ENCODE data around the gene TLR7. TPM values are rescaled to one million over a fixed set of nuclear protein-coding genes. Genes with fewer than 3 reads are reported as not detected.

The TLR7 gene
- total and polyA plus RNA-seq, 3 donors from 2014 or later = 0.08 to 1.3 (median 0.31) TPM

- 77 to 85% methylated on average over 2 to 4 of the region's 4 CpGs for WGBS, 2 donors
- intact Hi-C loops (cut with DNase I; ENCODE audit: low total_unique reads) = no loop called here
- no peak for TF ChIP-seq CTCF (IDR thresholded peaks at IDR 0.05)
- no peak for TF ChIP-seq POLR2A (IDR thresholded peaks at IDR 0.05)
- no peak for DNase-seq
- Histone ChIP-seq H3K27ac (no peak overlapping the region), H3K36me3 (ENCODE audit: low read depth, missing control alignments) (no peaks in the 10 kb centered on the region), H3K4me1 (no peaks in the 10 kb centered on the region), H3K4me3 (no peak overlapping the region), H3K9me3 (no peaks in the 10 kb centered on the region), H3K27me3 (no peaks in the 10 kb centered on the region)
Observed at GRCh38 chrX:12896935-12897334, 30.1 kb downstream of the TLR7 start.

DNA sequence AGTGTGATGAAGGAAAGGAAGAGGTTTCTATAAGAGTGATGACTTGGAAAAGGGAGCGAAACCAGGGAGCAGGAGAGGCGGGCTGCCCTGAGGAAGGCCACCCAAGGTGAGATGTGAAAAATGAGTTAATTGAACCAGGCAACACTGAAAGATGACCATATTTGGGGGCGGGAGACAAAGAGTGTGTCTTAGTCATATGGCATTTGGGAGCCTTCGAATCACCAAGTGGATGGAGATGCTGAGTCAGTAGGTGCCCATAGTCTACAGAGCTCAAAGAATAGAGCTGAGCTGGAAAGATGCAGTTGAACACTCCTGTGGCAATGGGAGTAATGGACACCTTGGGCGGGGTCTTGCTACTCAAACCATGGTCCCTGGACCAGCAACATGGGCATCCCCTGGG is 31.2 kb downstream of the TLR7 start:
- TF ChIP-seq POLR2A (IDR thresholded peaks at IDR 0.05) (no peak), CTCF (IDR thresholded peaks at IDR 0.05) (no peak)
- Histone ChIP-seq H3K4me3 (no peak overlapping the region), H3K36me3 (ENCODE audit: low read depth, missing control alignments) (no peaks in the 10 kb centered on the region), H3K4me1 (no peaks in the 10 kb centered on the region), H3K9me3 (no peaks in the 10 kb centered on the region), H3K27me3 (no peaks in the 10 kb centered on the region), H3K27ac (no peak overlapping the region)
- no peak for DNase-seq
- intact Hi-C loops (cut with DNase I; ENCODE audit: low total_unique reads) = no loop called here
- WGBS, 2 donors = 93 to 98% methylated on average over 4 to 5 of the region's 5 CpGs

DNA sequence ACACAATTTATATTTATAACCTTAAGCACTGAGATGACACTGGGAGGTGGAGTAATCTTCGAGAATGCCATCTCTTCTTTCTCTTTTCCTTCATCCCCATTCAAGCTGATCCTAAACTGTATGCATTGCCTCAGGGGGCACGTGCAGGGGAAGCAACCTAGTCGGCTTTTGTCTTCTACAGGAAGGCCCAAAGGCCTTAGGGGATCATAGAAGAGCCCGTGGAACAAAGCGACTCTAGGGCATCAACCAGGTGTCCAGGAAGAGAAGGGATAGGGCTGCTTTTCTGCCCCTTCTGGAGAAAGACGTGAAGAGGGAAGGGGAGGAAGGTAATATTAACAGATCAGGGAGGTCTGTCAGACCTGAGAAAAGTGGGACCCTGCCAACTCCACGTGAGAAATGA is 32.6 kb downstream of the TLR7 start:
- intact Hi-C loops (cut with DNase I; ENCODE audit: low total_unique reads) = no loop called here
- TF ChIP-seq POLR2A (IDR thresholded peaks at IDR 0.05) (no peak), CTCF (IDR thresholded peaks at IDR 0.05) (no peak)
- Histone ChIP-seq H3K4me3 (no peak overlapping the region), H3K9me3 (no peaks in the 10 kb centered on the region), H3K36me3 (ENCODE audit: low read depth, missing control alignments) (no peaks in the 10 kb centered on the region), H3K4me1 (no peaks in the 10 kb centered on the region), H3K27ac (no peak overlapping the region), H3K27me3 (no peaks in the 10 kb centered on the region)
- WGBS, 2 donors = 83 to 85% methylated on average over 4 to 7 of the region's 7 CpGs
- DNase-seq = no peak

DNA sequence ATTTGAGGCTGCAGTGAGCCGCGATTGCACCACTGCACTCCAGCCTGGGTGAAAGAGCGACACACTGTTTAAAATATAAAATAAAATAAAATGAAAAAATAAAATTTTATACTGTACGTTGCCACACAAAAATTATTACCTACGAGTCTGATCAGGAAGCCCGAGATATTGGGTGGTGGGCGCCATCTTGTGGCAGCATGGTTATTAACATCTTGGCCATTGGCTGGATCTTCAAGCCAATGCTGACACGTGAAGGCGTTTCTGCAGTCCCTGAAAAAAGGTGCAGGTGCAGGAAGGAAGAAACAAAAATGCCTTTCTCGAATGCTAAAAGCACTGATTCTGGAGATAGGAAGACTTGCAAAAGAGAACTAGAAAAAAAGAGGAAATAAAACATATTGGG is 34.6 kb downstream of the TLR7 start:
- Histone ChIP-seq H3K27me3 (no peaks in the 10 kb centered on the region), H3K9me3 (no peaks in the 10 kb centered on the region), H3K36me3 (ENCODE audit: low read depth, missing control alignments) (no peaks in the 10 kb centered on the region), H3K4me3 (no peak overlapping the region), H3K27ac (no peak overlapping the region), H3K4me1 (no peaks in the 10 kb centered on the region)
- TF ChIP-seq CTCF (IDR thresholded peaks at IDR 0.05) = peak; percentile 42 to 54 (median 43)
- no peak for TF ChIP-seq POLR2A (IDR thresholded peaks at IDR 0.05)
- WGBS, 2 donors = 2 to 7% methylated on average over 7 to 10 of the region's 10 CpGs
- DNase-seq = peak; percentile 69
- intact Hi-C loops (cut with DNase I; ENCODE audit: low total_unique reads) = no loop called here

- DNase-seq = peak; percentile 26
- Histone ChIP-seq H3K9me3 (no peaks in the 10 kb centered on the region), H3K27ac (no peak overlapping the region), H3K4me3 (no peak overlapping the region), H3K36me3 (ENCODE audit: low read depth, missing control alignments) (no peaks in the 10 kb centered on the region), H3K27me3 (no peaks in the 10 kb centered on the region), H3K4me1 (no peaks in the 10 kb centered on the region)
- intact Hi-C loops (cut with DNase I; ENCODE audit: low total_unique reads) = no loop called here
- no peak for TF ChIP-seq POLR2A (IDR thresholded peaks at IDR 0.05)
- no peak for TF ChIP-seq CTCF (IDR thresholded peaks at IDR 0.05)
- WGBS, 2 donors = 57 to 59% methylated on average over 7 to 8 of the region's 8 CpGs
Observed at GRCh38 chrX:12903646-12904045, 36.8 kb downstream of the TLR7 start.
